GM10847 (cell line): ENCODE data around the gene MTFP1.

Experiments
- POLR2A ChIP-seq: IDR thresholded peaks from 2 replicates; pipeline ENCODE4 v1.6.1; 2011; ENCODE audit not compliant: insufficient read length; ENCODE audit errors: extremely low read depth

Gene MTFP1

GRCh38 chr22:30416403-30416802 lies 9.2 kb upstream of the MTFP1 start:
- no peak for TF ChIP-seq POLR2A

DNA sequence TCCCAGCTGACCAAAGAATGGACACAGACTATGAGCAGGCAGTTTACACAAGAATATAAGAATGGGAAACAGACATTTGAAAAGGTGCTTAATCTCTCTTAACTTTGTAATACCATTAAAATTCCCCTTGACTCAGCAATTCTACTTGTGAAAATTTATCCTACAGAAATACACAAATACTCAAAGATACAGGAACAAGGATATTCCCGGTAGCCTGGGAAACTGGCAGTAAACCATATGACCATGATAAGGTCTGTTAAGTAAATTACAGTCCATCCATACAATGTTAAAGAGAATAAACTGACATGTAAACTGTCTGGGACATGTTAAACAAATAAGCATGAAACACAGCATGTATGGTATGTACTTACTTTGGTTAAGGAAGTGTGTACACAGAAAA lies 8.7 kb upstream of the MTFP1 start:
- TF ChIP-seq POLR2A: no peak

GRCh38 chr22:30420347-30421125 lies 5.0 kb upstream of the MTFP1 start:
- no peak for TF ChIP-seq POLR2A

DNA sequence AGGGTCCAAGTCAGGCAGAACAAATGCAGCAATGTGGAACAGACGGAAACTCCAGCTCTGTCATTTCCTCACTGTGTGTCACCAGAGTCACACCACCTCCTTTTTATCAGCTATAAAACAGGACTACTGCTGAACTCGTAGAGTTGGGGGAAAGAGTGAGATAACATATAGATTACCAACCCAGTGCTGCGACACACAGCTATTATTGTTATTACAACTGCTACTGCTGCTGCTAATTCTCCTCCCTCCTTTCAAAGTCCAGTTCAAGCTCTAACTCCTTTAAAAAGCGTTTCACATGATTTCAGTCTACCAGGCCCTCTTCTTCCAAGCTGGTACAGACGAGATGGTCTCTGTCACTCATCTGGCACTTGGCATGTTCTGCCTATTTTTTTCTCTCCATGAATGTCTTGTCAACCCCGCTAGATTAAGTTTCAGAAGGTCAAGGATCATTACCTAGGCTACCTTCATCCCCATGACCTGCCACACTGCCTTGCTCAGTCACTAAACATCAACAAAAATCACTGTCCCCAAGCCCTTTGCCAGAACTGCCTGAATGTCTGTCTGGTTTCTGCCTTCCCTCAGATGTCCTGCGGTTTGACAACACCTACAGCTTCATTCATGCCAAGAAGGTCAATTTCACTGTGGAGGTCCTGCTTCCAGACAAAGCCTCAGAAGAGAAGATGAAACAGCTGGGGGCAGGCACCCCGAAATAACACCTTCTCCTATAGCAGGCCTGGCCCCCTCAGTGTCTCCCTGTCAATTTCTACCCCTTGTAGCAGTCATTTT lies 3.7 kb upstream of the MTFP1 start:
- TF ChIP-seq POLR2A: no peak

DNA sequence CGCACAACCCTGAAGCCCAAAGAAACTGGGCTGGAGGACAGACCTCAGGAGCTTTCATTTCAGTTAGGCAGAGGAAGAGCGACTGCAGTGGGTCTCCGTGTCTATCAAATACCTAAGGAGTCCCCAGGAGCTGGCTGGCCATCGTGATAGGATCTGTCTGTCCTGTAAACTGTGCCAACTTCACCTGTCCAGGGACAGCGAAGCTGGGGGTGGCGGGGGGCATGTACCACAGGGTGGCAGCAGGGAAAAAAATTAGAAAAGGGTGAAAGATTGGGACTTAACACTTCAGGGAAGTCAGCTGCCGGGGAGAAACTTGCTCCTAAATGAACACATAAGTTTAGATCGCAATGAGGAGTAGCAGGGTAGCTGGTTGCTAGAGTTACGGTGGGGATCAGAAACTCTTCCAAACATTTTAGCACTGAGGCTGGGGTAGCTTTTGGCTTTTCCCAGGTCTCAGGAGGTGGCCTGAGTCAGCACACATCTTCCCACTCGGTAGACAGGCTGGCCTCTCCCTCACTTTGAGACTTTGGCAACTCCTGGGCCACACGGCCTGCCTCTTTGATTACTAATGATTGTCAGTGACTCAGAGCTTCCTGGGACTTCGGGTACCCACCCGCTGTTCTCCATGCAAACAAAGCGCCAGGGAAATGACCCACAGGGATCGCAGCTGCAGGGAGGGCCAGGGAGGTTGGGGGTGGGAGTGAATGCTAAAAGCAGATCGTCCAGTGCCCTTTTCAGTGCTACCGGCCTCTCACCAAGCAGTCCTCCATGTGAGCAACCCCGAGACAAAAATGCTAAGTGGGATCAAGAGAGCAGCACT lies 2.9 kb upstream of the MTFP1 start:
- no peak for TF ChIP-seq POLR2A

DNA sequence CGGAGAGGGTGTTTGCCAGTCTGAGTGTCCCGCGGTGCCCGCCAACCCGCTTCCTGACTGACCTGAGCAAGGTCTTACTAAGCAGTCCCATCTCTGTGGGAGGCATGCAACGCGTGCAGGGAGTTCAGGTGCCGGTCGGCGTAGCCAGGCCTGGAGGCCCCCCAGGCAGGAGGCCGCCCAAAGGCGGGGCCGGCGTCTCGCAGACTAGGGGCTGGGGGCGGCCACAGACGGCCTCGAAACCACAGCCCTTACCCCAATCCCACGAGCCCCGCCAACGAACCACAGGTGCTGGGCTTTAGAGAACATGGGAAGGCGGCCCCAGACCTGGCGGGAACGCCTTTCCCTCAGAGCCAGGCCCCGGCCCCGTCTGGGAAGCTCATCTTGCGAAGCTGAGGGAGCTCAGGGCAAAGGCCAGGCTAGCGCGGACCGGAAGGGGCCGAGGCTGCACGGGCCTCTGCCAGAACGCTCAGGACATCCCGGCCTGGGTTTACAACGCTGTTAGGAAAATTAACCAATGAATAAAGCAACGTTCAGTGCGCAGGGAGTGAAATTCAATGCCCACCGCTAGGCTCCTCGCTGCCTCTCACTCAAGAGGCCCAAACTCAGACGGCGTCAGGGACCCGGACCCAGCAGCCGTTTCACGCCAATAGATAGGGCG lies 2.1 kb upstream of the MTFP1 start:
- TF ChIP-seq POLR2A: peak; percentile 69

GRCh38 chr22:30423959-30424533 lies 1.5 kb upstream of the MTFP1 start:
- TF ChIP-seq POLR2A: peak; percentile 27

DNA sequence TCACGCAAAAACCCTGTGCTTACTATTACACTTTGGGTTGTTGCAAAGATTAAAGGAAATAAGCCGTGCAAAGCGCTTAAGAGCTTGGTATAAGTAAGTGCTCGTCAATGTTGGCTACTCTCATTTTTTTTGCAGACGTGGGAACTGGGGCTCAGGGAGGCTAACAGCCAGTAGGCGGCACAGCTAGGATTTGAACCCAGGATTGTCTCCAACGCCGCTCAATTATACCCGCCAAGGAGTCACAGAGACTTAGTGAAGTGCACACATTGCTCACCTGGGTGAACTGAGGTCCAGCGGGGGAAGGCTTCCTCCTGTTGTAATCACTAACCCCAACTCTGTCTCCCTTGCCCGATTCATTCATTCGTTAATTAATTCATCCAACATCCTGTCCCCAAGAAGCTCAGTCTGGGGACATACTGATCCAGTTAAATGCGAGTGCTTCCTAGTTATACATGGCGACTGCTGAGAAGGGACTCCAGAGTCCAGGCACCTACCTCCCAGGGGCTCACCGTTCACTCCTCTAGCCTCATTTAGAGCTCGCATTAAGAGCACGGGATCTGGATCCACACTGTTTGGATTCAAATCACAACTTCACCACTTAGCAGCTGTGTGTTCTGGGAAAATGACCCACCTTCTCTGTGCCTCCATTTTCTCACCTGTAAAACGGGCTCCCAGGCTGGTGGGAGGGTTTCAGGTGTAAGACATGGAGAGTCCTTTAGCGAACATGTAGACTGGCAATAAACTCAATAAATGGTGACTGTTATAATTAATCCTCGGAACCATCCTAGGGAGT lies 838 bp upstream of the MTFP1 start:
- no peak for TF ChIP-seq POLR2A

- TF ChIP-seq POLR2A: no peak
Measured at GRCh38 chr22:30425327-30425615, 297 bp upstream of the MTFP1 start.

DNA sequence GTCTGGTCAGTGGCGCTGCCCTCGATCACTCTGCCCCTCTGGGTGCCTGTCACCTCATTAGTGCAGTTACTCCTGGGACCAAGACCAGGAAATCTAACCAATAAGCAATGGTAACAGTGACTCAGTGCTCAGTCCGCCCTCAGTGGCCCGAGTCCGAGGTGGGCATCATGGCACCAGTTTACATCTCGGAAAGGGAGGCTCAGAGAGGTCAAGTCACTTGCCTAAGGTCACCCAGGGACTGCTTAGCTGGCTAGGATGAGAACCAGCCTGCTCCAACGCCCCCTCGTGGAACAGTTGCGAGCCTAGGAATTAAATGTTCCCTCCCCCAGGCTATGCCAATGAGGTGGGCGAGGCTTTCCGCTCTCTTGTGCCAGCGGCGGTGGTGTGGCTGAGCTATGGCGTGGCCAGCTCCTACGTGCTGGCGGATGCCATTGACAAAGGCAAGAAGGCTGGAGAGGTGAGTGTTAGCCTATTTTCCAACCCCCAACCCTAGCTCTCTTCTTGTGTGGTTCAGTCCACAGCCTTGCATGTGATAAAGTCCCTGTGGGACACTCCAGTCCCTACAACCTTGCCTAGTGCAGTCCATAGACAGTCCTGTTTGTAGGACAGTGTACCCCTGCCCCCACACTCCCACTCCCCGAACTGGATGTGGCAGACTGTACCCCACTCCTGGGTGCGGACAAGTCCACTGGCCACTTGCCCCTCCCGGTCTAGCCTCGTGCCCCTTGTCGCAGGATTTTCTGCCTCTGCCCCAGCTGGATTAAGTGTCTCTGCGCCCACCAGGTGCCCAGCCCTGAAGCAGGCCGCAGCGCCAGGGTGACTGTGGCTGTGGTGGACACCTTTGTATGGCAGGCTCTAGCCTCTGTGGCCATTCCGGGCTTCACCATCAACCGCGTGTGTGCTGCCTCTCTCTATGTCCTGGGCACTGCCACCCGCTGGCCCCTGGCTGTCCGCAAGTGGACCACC lies 1.1 kb downstream of the MTFP1 start:
- no peak for TF ChIP-seq POLR2A

GRCh38 chr22:30427871-30428270 lies 2.3 kb downstream of the MTFP1 start:
- no peak for TF ChIP-seq POLR2A

- TF ChIP-seq POLR2A: no peak
Measured at GRCh38 chr22:30429887-30430286, 4.3 kb downstream of the MTFP1 start.

- TF ChIP-seq POLR2A: no peak
Measured at GRCh38 chr22:30430933-30431332, 5.4 kb downstream of the MTFP1 start.
